Neutrophil (primary cell): Measurements from ENCODE around the gene TSPAN14.
A peak's percentile ranks its signal among the peaks of the same experiment; 100 is the strongest.

ENCODE experiments used
- H3K27ac ChIP-seq: fragments of 200-600 bp; sonication (generic); 2 replicates; pipeline ENCODE4 v1.5.1; 2016; ENCODE audit warnings: mild to moderate bottlenecking, moderate library complexity
- H3K27me3 ChIP-seq: fragments of 200-600 bp; sonication (generic); 2 replicates; pipeline ENCODE4 v1.6.0; 2016; ENCODE audit warnings: mild to moderate bottlenecking
- H3K36me3 ChIP-seq: fragments of 200-600 bp; sonication (generic); 2 replicates; pipeline ENCODE4 v1.5.1; 2017
- H3K4me1 ChIP-seq, 2 experiments: fragments of 200-600 bp in 1 of 2; sonication (generic) in 1 of 2; 1 replicate in 1 of 2; 2 replicates in 1 of 2; pipeline versions ENCODE4 v1.5.1 to v1.6.1; 2013 to 2016; ENCODE audit warnings: low read depth in 1 of 2, low read length in 1 of 2, mild to moderate bottlenecking in 1 of 2, moderate library complexity in 1 of 2; ENCODE audit not compliant: control insufficient read depth in 1 of 2, insufficient read depth in 1 of 2
- H3K4me3 ChIP-seq, 2 experiments: fragments of 200-600 bp in 1 of 2; sonication (generic) in 1 of 2; 1 replicate in 1 of 2; 2 replicates in 1 of 2; pipeline ENCODE4 v1.5.1; 2013 to 2016; ENCODE audit warnings: low read depth in 1 of 2, low read length in 1 of 2, mild to moderate bottlenecking in 1 of 2, moderate library complexity in 1 of 2
- H3K9me3 ChIP-seq: fragments of 200-600 bp; sonication (generic); 2 replicates; pipeline ENCODE4 v1.5.1; 2016
- TF ChIP-seq, protein P1 (sequence below): fragments of 200-600 bp; sonication (generic); IDR thresholded peaks from 2 replicates; pipeline ENCODE4 v1.5.1; 2016; ENCODE audit warnings: antibody characterized with exemption

TSPAN14 gene

DNA sequence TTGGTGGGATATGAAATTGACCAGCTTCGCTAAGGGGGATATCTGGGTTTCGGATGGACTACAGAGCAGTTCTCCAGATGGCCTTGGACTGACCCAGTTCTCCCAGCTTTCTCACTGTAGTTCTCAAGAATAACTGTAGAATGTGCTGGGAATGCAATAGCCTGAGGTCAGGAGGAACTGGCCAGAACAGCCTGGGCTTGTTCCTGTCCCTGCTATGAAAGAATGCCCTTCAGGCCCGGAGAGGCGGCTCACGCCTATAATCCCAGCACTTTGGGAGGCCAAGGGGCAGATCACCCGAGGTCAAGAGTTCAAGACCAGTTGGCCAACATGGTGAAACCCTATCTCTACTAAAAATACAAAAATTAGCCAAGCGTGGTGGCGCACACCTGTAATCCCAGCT lies 12.3 kb upstream of the TSPAN14 start:
- TF ChIP-seq, protein P1, sequence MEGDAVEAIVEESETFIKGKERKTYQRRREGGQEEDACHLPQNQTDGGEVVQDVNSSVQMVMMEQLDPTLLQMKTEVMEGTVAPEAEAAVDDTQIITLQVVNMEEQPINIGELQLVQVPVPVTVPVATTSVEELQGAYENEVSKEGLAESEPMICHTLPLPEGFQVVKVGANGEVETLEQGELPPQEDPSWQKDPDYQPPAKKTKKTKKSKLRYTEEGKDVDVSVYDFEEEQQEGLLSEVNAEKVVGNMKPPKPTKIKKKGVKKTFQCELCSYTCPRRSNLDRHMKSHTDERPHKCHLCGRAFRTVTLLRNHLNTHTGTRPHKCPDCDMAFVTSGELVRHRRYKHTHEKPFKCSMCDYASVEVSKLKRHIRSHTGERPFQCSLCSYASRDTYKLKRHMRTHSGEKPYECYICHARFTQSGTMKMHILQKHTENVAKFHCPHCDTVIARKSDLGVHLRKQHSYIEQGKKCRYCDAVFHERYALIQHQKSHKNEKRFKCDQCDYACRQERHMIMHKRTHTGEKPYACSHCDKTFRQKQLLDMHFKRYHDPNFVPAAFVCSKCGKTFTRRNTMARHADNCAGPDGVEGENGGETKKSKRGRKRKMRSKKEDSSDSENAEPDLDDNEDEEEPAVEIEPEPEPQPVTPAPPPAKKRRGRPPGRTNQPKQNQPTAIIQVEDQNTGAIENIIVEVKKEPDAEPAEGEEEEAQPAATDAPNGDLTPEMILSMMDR, result no peak
- no peak overlapping the region for H3K27ac ChIP-seq
- peaks cover 4 to 8% of the 10 kb centered on the region in 2 experiments for H3K4me1 ChIP-seq
- H3K9me3 ChIP-seq, result no peaks in the 10 kb centered on the region
- peaks cover 4% of the 10 kb centered on the region for H3K27me3 ChIP-seq
- no peak overlapping the region for H3K4me3 ChIP-seq
- H3K36me3 ChIP-seq, result no peaks in the 10 kb centered on the region

DNA sequence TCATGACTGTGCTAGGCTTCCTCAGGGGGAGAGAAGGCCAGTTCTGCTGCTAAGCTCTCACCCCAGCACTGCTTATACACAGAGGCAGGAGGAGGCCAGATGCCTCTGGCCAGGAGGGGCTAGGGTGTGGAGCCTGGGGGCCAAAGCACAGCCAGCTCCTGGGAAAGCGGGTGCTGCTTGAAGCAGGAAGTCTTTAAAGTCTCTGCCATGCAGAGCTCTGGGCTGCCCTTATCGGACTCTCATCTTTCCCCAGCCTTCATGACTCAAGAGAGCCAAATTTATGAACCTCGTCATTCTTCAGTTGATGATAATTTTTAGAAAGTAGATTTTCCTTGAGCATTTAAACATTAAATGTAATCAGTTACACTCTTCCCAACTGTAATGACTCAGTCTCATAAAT lies 11.2 kb upstream of the TSPAN14 start:
- H3K36me3 ChIP-seq, result no peaks in the 10 kb centered on the region
- H3K9me3 ChIP-seq, result no peaks in the 10 kb centered on the region
- H3K4me3 ChIP-seq, result no peak overlapping the region
- TF ChIP-seq, protein P1, result no peak
- H3K27ac ChIP-seq, result no peak overlapping the region
- peaks cover 4 to 8% of the 10 kb centered on the region in 2 experiments for H3K4me1 ChIP-seq
- H3K27me3 ChIP-seq, result no peaks in the 10 kb centered on the region

DNA sequence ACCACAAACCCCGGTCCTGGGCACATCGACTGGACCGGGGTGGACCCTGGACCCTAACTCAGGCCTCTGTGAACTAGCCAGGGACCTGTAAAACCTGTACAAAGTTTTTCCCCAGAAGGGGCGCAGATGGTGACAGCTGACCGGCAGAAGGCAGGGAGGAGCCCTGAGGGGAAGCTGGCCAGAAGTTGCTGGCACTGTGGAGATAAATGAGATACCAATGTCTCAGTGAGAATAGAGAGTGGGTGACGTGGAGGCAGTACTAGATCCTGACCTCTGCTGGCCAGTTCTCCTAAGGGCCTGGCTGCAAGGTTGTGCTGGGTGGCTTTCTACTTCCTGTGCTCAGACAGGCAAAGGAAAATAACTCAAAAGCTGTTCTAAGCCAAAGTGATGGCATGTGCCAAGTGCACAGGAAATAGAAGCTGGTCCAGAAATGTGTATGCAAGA lies 10.6 kb upstream of the TSPAN14 start:
- Histone ChIP-seq H3K9me3 (no peaks in the 10 kb centered on the region), H3K27me3 (no peaks in the 10 kb centered on the region), H3K36me3 (no peaks in the 10 kb centered on the region), H3K27ac (no peak overlapping the region), H3K4me1 (peaks cover 4 to 8% of the 10 kb centered on the region in 2 experiments), H3K4me3 (no peak overlapping the region)
- TF ChIP-seq, protein P1, result no peak

DNA sequence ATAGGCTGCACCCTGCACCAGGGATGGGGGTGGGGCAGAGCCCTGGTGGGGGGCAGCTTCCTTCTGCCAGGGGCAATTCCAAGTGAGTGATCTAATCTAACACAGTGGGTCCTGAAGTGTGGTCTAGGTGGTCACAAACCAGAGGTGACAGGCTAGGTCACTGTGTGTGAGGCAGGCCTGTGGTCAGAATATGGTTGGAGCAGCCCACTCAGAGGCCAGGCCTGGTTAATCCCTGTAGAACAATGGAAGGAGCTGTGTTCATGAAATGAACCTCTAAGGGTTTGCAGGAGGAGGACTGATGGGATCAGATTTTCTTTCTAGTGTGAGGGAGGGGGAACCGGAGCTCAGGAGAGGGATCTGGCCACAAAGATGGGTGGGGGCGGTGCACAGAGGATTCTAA lies 10.0 kb upstream of the TSPAN14 start:
- H3K4me3 ChIP-seq, result no peak overlapping the region
- TF ChIP-seq, protein P1, result no peak
- H3K9me3 ChIP-seq, result no peaks in the 10 kb centered on the region
- no peak overlapping the region for H3K27ac ChIP-seq
- H3K27me3 ChIP-seq, result no peaks in the 10 kb centered on the region
- no peaks in the 10 kb centered on the region for H3K36me3 ChIP-seq
- H3K4me1 ChIP-seq, result peaks cover 4 to 8% of the 10 kb centered on the region in 2 experiments

DNA sequence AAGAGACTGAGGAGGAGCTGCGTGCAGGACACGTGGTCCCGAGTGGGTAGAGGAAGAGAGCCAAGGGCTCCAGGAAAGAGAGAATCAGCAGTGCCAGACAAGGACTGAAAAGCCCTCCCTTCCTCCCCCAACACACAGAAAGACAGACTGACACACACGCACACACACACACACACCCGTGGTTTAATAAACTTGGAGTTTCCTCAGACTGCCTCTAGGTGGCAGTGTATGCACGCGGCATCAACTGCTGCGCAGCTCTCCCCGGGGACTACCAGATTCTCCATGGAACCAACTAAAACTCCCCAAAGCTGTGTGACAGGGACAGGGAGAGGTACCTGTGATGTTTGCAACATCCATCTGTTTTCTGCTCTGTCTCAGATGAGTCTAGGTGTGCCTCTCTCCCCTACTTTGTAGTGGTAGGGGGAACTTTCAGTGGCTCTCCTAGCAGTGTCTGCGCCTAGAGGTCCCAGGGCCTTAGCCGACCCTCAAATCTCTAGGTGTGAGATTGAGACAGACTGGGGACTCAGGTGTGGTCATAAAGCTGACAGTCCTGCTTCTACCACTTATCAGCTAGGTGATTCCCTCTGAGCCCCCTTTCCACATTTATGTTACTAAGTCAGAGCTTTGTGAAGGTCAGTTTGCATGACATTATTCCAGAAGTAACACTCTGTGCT lies 9.3 kb upstream of the TSPAN14 start:
- TF ChIP-seq, protein P1, result peak; percentile 73
- H3K27ac ChIP-seq, result no peak overlapping the region
- H3K4me3 ChIP-seq, result no peak overlapping the region

More for the DNA sequence above, 9.3 kb upstream of the TSPAN14 start:
- H3K9me3 ChIP-seq, result no peaks in the 10 kb centered on the region
- H3K27me3 ChIP-seq, result no peaks in the 10 kb centered on the region
- peaks cover 4 to 8% of the 10 kb centered on the region in 2 experiments for H3K4me1 ChIP-seq
- H3K36me3 ChIP-seq, result no peaks in the 10 kb centered on the region
